GM12874 (cell line): ENCODE results near the gene MAP1A.
A peak's percentile ranks its signal among the peaks of the same experiment; 100 is the strongest.

Experiments used
- CTCF ChIP-seq: IDR thresholded peaks from 2 replicates; pipeline ENCODE4 v1.5.1; 2011; ENCODE audit warnings: low read depth, mild to moderate bottlenecking, control low read depth, low read length, moderate library complexity; ENCODE audit not compliant: insufficient read depth

MAP1A gene

GRCh38 chr15:43514241-43515057 is 3.0 kb upstream of the MAP1A start:
- peak; percentile 71 for TF ChIP-seq CTCF

GRCh38 chr15:43515741-43516140 is 1.7 kb upstream of the MAP1A start:
- TF ChIP-seq CTCF: no peak

GRCh38 chr15:43516185-43516584 is 1.2 kb upstream of the MAP1A start:
- no peak for TF ChIP-seq CTCF

- no peak for TF ChIP-seq CTCF
Measured at GRCh38 chr15:43516801-43517353, 531 bp upstream of the MAP1A start.

GRCh38 chr15:43518197-43518761 is 871 bp downstream of the MAP1A start:
- TF ChIP-seq CTCF: no peak

GRCh38 chr15:43519196-43519595 is 1.8 kb downstream of the MAP1A start:
- TF ChIP-seq CTCF: no peak

- TF ChIP-seq CTCF: no peak
Measured at GRCh38 chr15:43520138-43520537, 2.7 kb downstream of the MAP1A start.
